ENCODE measurements around the gene TRIM66.

DNA sequence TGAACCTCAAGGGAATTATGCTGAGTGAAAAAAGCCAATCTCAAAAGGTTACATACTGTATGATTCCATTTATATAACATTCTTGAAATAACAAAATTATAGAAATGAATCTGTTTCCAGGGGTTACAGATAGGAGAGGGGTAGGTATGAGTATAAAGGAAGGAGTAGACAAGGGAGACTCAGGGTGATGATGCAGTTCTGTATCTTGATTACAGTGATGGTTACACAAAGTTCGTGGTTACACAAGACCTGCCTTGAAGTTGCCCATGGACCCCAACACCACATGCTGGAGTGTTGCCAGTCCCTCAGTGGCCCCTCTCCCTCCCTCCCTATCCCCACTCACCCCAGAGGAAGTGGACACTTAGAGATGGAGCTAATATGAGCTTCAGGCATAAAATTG lies 108.7 kb downstream of the TRIM66 start:
- TF ChIP-seq, protein P1, sequence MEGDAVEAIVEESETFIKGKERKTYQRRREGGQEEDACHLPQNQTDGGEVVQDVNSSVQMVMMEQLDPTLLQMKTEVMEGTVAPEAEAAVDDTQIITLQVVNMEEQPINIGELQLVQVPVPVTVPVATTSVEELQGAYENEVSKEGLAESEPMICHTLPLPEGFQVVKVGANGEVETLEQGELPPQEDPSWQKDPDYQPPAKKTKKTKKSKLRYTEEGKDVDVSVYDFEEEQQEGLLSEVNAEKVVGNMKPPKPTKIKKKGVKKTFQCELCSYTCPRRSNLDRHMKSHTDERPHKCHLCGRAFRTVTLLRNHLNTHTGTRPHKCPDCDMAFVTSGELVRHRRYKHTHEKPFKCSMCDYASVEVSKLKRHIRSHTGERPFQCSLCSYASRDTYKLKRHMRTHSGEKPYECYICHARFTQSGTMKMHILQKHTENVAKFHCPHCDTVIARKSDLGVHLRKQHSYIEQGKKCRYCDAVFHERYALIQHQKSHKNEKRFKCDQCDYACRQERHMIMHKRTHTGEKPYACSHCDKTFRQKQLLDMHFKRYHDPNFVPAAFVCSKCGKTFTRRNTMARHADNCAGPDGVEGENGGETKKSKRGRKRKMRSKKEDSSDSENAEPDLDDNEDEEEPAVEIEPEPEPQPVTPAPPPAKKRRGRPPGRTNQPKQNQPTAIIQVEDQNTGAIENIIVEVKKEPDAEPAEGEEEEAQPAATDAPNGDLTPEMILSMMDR (IDR thresholded peaks at IDR 0.05; ENCODE audit: borderline replicate concordance, extremely low read depth, low read length, poor library complexity, severe bottlenecking) = no peak
- TF ChIP-seq EZH2 (IDR thresholded peaks at IDR 0.05; ENCODE audit: borderline replicate concordance, low read depth, low read length, severe bottlenecking) = no peak
